ENCODE measurements around the gene EEPD1.
A peak's percentile ranks its signal among the peaks of the same experiment; 100 is the strongest.

The EEPD1 gene

DNA sequence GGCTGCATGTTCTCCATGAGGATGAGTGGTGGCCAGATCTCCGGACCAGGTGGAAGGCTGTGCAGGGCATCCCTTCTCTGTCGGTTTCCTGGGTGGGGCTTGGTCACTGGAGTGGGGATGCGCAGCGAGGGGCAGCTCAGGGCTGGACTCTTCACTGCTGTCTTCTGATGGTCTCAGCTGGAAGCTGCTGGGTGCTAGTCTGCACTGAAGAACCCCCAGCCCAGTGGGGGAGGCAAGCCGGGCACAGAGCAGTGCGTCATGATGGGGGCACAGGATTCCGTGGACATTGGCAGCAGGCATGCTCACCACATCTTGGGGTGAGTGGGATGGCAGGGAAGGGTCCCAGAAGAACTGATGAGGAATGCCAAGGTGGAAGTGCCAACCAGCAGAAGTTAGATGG, 39.8 kb downstream of the EEPD1 start:
- TF ChIP-seq, protein P1, sequence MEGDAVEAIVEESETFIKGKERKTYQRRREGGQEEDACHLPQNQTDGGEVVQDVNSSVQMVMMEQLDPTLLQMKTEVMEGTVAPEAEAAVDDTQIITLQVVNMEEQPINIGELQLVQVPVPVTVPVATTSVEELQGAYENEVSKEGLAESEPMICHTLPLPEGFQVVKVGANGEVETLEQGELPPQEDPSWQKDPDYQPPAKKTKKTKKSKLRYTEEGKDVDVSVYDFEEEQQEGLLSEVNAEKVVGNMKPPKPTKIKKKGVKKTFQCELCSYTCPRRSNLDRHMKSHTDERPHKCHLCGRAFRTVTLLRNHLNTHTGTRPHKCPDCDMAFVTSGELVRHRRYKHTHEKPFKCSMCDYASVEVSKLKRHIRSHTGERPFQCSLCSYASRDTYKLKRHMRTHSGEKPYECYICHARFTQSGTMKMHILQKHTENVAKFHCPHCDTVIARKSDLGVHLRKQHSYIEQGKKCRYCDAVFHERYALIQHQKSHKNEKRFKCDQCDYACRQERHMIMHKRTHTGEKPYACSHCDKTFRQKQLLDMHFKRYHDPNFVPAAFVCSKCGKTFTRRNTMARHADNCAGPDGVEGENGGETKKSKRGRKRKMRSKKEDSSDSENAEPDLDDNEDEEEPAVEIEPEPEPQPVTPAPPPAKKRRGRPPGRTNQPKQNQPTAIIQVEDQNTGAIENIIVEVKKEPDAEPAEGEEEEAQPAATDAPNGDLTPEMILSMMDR (IDR thresholded peaks at IDR 0.05) = no peak
- H3K27ac Mint-ChIP-seq = no peak overlapping the region

DNA sequence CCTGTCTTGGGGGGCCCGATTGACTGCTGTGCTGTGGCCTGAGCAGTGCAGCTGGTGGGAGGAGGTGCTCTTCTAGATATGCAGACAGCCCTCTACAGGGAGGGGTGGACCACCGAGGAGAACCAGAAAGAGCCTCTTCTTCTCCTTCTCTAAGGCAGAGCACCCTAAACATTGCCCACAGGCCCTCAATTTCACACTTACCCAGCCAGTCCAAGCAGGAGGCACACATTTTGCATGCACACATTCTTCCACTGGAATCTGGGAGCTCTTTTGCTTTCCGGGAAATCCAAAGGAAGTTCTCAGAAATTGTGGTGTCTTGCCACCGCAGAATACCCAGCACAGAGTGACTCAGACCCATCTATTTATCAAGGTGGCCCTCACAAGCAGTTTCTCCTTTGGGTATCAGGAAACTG, 45.8 kb downstream of the EEPD1 start:
- DNase-seq = no peak
- Mint-ChIP-seq H3K27ac (peak overlapping the region; percentile 22), H3K9me3 (peaks cover 15% of the 10 kb centered on the region), H3K27me3 (ENCODE audit: low read depth, poor library complexity) (no peaks in the 10 kb centered on the region), H3K4me3 (no peak overlapping the region), H3K36me3 (ENCODE audit: low read depth) (peaks cover 8% of the 10 kb centered on the region), H3K4me1 (peaks cover 38% of the 10 kb centered on the region)
- TF ChIP-seq, protein P1 (IDR thresholded peaks at IDR 0.05) = no peak

More for the DNA sequence above, 39.8 kb downstream of the EEPD1 start:
- peaks cover 8% of the 10 kb centered on the region for H3K9me3 Mint-ChIP-seq
- H3K4me1 Mint-ChIP-seq = peaks cover 30% of the 10 kb centered on the region
- H3K27me3 Mint-ChIP-seq (ENCODE audit: low read depth, poor library complexity) = no peaks in the 10 kb centered on the region
- no peak overlapping the region for H3K4me3 Mint-ChIP-seq
- DNase-seq = no peak
- H3K36me3 Mint-ChIP-seq (ENCODE audit: low read depth) = peaks cover 8% of the 10 kb centered on the region

DNA sequence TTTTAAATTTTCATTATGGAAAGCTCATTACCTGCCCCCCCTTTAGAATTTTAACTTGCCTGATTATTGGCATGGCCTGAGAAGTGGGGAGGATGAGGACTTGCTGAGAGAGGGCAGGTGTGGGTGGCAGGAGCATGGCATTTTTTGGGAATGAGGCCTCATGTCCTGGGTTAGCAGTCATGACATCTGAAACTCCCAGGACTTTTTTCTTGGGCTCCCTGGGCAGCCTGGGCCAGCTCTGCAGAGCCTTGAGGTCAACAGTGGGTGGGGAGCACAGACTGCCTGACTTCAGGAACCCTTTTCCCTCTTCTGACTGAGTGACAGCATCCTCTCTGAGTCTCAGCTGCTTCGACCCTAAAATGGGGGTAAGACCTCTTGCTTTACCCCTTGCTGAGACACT, 46.3 kb downstream of the EEPD1 start:
- H3K36me3 Mint-ChIP-seq (ENCODE audit: low read depth) = peaks cover 8% of the 10 kb centered on the region
- TF ChIP-seq, protein P1 (IDR thresholded peaks at IDR 0.05) = no peak
- H3K4me1 Mint-ChIP-seq = peaks cover 43% of the 10 kb centered on the region
- DNase-seq = no peak
- H3K27me3 Mint-ChIP-seq (ENCODE audit: low read depth, poor library complexity) = no peaks in the 10 kb centered on the region
- H3K4me3 Mint-ChIP-seq = no peak overlapping the region
- H3K9me3 Mint-ChIP-seq = peaks cover 15% of the 10 kb centered on the region
- peak overlapping the region; percentile 22 for H3K27ac Mint-ChIP-seq

DNA sequence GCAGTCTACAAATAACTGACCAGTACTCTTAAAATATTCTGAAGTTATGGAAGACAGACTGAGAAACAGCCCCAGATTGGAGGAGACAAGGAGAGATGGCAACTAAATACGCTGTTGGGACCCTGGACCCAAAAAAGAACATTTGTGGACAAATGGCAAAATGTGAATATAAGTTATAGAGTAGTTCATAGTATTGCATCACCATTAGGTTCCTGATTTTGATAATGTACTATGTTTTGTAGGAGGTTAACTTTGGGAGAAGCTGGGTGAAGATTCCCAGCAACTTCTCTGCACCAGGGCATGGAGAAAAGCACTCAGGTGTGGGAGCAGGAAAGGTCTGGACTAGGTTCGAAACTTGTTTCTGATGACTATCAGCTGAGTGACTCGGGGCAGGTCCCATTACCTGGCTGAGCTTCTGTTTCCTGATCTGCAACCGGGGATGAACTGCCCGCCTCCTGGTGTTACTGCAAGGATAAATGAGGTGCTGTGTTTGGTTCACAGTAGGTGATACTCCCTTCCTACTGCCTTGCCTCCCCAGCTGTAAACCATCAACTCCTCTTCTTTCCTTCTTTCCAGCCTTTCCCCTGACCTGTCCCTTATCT, 48.2 kb downstream of the EEPD1 start:
- DNase-seq = no peak

DNA sequence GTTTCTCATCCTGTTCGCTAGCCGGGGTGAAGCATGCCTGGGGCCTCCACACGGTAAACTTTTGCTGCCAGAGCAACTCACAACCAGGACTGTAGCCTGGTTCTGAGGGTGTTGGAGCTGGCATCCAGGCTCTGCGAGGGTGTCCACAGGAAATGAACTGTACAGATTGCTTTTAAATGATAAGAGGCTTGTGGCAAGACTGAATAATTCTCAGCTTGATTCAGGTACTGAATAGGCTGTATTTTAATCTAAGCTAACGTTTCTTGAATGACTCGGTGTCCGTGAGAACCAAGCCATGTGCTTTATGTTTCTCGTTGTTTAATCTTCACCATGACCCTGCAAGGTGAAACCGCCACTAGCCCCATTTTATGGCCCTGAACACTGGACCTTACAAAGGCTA, 49.3 kb downstream of the EEPD1 start:
- Mint-ChIP-seq H3K9me3 (peaks cover 7% of the 10 kb centered on the region), H3K4me3 (no peak overlapping the region)

More for the DNA sequence above, 48.2 kb downstream of the EEPD1 start:
- TF ChIP-seq, protein P1 (IDR thresholded peaks at IDR 0.05) = no peak
- Mint-ChIP-seq H3K9me3 (peaks cover 11% of the 10 kb centered on the region), H3K4me1 (peaks cover 57% of the 10 kb centered on the region), H3K36me3 (ENCODE audit: low read depth) (peaks cover 3% of the 10 kb centered on the region), H3K27ac (peak overlapping the region; percentile 34), H3K4me3 (no peak overlapping the region), H3K27me3 (ENCODE audit: low read depth, poor library complexity) (no peaks in the 10 kb centered on the region)

More for the DNA sequence above, 49.3 kb downstream of the EEPD1 start:
- TF ChIP-seq, protein P1 (IDR thresholded peaks at IDR 0.05) = no peak
- Mint-ChIP-seq H3K36me3 (ENCODE audit: low read depth) (no peaks in the 10 kb centered on the region), H3K4me1 (peaks cover 69% of the 10 kb centered on the region), H3K27me3 (ENCODE audit: low read depth, poor library complexity) (no peaks in the 10 kb centered on the region), H3K27ac (peak overlapping the region; percentile 29)
- no peak for DNase-seq
